NCI-H2107 (cell line): ENCODE results near the gene CASP8AP2.
"Not testable (repeated sequence)": the region's sequence is repeated elsewhere in the genome, so short reads cannot be mapped to it uniquely, and the experiment has no call there.

Experiments used
- DNase-seq: peaks from one replicate; lab custom pipeline; 2025; lab: John Stamatoyannopoulos, UW

The CASP8AP2 gene

DNA sequence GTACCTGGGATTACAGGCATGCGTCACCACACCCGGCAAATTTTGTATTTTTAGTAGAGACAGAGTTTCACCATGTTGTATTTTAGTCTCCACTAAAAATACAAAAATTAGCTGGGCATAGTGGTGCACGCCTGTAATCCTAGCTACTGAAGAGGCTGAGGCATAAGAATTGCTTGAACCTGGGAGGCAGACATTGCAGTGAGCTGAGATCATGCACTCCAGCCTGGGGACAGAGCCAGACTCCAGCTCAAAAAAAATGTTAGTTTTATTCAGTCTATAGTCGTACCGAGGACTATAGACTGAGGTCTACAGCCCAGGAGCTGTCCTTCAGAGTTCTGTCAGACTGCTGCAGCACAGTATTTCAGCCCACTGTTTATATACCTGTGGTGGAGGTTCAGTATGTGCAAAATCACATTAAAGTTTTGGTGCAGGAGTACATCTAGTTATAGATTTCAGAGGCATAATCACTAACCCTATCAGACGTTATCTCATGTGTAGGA lies 3.6 kb upstream of the CASP8AP2 start:
- DNase-seq, result no peak

DNA sequence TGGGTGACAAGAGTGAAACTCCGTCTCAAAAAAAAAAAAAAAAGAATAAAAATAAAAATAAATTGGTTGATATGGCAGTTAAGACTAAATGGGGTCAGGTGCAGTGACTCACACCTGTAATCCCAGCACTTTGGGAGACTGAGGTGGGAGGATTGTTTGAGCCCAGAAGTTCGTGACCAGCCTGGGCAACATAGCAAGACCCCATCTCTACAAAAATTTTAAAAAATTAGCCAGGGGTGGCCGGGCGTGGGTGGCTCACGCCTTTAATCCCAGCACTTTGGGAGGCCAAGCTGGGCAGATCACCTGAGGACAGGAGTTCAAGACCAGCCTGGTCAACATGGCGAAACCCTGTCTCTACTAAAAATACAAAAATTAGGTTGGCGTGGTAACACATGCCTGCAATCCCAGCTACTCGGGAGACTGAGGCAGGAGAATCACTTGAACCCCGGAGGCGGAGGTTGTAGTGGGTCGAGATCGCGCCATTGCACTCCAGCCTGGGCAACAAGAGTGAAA lies 1.1 kb upstream of the CASP8AP2 start:
- DNase-seq, result not testable (repeated sequence)

DNA sequence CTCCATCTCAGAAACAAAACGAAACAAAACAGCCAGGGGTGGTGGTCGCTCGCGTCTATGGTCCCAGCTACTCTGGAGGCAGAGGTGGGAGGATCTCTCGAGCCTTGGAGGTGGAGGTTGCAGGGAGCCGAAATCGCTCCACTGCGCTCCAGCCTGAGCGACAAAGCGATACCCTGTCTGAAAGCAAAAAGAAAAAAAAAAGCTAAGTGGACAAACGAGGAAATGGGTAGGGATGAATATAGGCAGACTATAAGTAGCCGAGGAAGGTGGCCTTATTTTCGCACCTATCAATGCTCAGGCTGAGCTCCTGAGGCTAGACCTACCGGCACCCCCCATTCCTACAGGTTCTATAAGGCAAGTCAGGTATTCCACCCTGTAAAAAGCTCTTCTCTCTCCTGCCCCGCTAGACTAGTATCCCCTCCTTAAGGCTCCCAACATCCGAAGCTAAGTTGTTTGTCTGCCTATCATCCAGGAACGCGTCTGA lies 650 bp upstream of the CASP8AP2 start:
- no peak for DNase-seq

DNA sequence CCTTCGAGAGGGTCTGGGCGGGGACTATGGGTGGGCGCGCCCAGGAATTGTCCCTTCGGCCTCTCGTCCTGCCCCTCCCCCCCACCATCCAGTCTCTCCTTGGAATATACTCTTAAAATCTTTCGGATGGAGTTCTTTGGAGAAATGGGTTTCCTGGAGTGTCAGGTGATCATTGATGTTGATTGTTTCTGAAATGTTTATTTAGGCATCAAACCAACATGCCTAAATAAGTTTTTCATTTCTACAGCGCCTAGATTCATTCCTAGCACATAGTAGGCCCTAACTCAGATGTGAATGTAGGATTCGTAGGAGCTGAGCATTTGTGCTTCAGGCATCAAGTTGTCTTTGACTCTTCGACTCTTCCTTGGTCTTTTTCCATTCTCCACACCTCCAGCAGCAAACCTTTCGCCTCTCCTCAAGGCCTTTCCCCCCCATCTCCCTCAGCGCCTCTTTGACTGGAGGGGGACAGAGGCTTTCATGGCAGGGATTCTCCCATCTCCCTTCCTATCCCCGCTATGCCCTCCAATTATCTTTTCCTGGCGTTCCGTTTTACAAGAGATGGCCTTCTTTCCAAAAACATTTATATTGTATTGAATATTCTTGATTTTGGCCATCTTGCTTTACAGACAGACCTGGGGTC lies 610 bp downstream of the CASP8AP2 start:
- DNase-seq, result no peak

DNA sequence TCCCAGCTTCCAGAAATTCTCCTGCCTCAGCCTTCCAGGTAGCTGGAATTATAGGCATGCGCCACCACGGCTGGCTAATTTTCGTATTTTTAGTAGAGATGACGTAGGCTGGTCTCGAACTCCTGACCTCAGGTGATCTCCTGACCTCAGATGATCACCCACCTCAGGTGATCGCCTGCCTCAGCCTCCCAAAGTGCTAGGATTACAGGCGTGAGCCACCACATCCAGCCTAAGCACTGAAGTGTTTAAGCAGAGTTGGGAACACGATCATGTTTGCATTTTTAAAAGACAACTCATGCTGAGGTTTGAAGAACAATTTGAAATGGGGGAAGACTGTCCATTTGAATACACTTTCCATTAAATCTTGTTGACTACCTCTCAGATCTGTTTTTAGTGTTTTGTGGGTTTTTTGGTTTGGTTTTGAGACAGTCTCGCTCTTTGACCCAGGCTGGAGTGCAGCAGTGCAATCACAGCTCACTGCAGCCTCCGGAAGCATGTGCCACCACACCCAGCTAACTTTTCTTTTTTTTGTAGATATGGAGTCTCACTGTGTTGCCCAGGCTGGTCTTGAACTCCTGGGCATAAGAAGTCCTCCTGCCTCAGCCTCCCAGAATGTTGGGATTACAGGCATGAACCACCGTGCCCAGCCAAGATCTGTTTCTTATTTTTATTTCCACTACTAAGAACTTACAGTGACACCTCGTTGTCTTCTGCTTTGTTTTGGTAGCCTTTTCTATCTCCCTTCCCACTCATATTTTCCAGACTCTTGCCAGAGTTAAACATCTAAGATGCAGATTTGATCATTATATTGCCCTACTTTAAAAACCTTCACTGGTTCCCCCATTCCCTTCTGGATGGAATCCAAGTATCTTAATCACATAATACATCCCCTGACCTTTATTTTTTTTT lies 5.5 kb downstream of the CASP8AP2 start:
- no peak for DNase-seq

DNA sequence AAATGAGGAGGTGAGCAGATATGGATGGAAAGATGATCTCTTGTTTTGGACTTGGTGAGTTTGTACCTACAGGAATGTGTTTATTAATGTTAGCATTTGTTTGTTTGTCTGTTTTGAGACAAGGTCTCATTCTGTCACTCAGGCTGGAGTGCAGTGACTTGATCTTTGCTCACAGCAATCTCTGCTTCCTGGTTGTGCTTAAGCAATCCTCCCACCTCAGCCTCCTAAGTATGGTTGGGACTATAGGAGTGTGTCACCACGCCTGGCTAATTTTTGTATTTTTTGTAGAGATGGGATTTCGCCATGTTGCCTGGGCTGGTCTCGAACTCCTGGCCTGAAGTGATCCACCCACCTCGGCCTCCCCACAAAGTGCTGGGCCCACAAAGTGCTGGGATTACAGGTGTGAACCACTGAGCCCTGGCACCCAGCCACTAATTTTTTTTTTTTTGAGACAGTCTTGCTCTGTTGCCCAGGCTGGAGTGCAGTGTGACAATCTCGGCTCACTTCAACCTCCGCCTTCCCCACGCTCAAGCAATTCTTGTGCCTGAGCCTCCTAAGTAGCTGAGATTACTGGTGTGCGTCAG lies 7.1 kb downstream of the CASP8AP2 start:
- DNase-seq, result no peak

DNA sequence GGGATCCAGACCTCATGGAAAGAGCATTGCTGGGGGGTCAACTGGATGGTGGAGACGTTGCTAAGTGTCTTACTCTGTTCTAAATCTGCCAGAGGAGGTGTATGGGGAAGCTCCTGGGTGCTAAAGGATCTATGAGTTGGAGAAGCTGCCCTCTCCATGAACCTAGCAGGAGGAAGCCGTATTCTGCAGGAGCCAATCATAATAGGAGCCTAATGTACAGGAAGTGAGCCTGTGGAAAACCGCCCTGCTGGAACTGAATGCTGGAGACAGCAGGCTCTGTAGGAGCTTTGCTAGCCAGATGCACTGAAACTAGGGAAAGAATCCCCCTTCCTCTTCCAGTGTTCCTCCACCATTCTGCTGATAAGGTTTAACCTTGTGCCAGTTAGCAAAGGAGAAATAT lies 10.9 kb downstream of the CASP8AP2 start:
- no peak for DNase-seq

DNA sequence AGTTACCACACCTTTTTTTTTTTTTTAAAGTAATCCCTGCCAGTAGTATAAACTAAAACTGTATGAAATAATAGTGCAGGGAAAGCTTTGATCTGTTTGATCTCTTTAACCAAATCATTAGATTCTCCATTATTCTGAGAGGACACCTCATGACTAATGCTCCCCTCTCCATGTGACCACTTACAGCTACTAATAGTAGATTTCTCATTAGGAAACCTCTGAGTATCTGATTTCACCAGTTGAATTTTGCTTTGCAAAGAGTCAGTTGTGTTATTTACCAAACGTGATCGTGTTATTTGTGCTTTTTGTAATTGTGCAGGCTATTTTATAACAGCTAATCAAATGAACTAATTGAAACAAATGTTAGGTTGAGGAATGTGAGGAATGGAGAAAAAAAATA lies 12.5 kb downstream of the CASP8AP2 start:
- no peak for DNase-seq

DNA sequence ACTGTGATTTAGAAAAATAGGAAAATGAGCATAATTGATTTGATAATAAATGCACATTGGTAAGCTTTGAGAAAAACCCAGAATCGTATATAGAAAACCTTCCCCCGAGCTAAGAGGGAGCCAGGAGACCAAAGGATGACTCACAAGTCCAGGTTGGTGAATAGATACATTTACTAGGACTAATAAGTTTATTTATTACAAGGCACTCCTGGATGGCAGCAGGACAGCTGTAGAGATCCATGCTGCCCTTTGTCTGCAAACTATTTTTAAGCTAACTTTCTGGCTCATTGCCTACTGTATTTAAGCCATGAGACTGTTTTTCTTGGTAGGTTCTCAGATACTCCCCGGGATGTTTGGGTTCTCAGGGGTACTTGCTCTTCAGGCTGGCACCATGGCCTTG lies 13.4 kb downstream of the CASP8AP2 start:
- DNase-seq, result no peak

DNA sequence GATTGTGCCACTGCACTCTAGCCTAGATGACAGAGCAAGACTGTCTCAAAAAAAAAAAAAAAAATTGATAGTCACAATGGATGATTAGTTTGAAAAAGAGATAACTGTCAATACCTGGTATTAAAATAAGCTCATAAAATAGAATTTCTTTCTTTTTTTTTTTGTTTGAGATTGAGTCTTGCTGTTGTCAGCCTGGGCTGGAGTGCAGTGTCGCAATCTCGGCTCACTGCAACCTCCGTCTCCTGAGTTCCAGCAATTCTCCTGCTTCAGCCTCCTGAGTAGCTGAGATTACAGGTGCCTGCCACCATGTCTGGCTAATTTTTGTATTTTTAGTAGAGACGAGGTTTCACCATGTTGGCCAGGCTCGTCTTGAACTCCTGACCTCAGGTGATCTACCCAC lies 17.8 kb downstream of the CASP8AP2 start:
- not testable (repeated sequence) for DNase-seq

DNA sequence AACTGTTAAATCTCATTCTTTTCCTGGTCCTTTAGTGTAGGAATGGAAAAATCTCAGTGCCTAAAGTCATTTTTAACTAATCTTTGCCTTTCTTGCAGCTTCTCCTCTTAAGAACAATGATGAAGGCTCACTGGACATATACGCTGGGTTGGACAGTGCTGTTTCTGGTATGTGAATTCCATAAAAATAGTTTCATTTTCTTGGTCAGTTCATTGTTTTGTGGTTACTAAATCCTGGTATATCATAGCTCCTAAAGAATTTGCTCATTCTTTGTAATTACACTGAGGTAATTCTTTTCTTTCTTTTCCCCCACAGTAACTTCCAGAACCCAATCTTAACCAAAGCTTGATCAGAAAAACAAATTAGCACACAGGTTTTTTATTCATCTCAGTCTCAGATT lies 23.4 kb downstream of the CASP8AP2 start:
- no peak for DNase-seq

DNA sequence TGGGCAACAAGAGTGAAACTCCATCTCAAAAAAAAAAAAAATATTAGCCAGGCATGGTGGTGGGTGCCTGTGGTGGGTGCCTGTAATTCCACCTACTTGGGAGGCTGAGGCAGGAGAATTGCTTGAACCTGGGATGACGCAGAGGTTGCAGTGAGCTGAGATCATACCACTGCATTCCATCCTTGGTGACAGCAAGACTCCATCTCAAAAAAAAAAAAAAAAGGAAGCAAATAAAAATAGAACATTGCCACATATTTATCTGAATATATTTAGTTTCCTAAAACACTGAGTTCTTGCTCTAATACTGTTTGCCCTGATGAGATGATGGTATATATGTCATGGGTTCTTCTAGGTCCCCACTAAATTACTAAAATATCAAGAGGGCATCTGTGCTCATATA lies 28.4 kb downstream of the CASP8AP2 start:
- no peak for DNase-seq

DNA sequence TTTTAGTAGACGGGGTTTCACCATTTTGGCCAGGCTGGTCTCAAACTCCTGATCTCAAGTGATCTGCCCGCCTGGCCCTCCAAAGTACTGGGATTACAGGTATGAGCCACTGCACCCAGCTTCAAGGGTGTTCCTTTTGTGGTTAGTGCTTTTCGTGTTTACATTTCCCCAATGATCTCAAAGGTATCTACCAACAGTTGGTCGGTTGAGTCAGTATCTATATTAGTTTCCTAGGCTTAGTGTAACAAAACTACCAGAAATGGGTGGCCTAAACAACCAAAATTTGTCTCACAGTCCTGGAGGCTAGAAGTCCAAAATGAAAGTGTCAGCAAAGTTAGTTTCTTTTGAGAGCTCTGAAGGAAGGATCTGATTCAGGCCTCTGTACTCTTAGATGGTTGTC lies 30.1 kb downstream of the CASP8AP2 start:
- DNase-seq, result no peak

DNA sequence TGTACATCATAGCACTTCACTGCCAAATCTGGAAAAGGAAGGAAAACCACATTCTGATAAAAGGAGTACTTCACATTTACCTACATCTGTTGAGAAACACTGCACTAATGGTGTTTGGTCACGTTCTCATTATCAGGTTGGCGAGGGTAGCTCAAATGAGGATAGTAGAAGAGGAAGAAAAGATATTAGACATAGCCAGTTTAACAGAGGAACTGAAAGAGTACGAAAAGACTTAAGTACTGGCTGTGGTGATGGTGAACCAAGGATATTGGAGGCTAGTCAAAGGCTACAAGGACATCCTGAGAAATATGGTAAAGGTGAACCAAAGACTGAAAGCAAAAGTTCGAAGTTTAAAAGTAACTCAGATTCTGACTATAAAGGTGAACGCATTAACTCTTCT lies 32.6 kb downstream of the CASP8AP2 start:
- DNase-seq, result no peak

DNA sequence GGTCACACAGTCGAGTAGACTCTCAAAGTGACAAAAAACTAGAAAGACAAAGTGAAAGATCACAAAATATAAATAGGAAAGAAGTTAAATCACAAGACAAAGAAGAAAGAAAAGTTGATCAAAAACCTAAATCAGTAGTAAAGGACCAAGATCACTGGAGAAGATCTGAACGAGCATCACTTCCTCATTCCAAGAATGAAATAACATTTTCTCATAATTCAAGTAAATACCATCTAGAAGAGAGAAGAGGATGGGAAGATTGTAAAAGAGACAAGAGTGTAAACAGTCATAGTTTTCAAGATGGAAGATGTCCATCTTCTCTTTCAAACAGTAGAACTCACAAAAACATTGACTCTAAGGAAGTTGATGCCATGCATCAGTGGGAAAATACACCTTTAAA lies 33.0 kb downstream of the CASP8AP2 start:
- no peak for DNase-seq

DNA sequence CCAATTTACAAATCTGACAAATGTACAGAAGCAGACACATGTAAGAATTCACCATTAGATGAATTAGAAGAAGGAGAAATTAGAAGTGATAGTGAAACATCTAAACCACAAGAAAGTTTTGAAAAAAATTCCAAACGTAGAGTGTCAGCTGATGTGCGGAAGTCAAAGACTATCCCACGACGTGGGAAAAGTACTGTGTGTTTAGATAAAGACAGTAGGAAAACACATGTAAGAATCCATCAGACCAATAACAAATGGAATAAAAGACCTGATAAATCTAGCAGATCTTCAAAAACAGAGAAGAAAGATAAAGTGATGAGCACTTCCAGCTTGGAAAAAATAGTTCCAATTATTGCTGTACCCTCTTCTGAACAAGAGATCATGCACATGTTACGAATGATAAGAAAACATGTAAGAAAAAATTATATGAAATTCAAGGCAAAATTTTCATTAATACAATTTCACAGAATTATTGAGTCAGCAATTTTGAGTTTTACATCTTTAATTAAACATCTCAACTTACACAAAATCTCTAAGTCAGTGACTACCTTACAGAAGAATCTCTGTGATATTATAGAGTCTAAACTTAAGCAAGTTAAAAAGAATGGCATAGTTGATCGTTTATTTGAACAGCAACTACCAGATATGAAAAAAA lies 36.5 kb downstream of the CASP8AP2 start:
- DNase-seq, result no peak

DNA sequence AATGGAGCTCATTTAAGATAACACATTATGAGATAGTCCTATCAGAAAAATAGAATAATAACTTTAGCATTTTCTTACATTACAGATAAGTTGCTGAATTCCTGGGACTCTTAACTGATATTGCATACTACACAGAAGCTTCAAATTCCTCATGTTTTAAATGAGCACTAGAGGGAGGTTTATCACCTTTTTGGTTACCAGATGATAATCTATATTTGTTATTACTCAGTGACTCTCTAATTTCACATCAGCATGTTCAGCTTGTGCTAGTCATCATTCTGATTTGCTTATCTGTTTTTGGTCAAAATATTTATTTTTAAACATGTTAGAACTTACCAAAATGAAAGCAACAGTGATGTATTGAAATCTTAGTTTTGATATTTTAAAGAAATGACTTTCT lies 44.0 kb downstream of the CASP8AP2 start:
- no peak for DNase-seq

DNA sequence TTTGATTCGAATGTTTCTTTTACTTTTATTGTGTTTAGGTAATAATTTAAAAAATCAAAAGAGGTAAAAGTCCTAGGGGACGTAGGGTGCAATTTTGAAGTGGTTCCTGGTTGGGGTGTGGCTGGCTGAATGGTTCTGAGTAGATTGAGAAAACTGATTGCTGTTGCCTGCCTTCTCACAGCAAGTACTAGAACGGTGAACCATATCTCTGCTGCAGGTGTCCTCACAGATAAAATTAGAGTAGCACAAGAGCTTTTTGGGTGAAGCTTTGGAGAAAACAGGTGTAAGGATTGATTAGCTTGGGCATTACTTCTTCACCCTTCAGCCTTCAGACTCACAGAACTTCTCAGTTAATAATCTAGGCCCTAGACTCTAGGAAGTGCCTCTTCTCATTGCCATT lies 44.8 kb downstream of the CASP8AP2 start:
- no peak for DNase-seq

DNA sequence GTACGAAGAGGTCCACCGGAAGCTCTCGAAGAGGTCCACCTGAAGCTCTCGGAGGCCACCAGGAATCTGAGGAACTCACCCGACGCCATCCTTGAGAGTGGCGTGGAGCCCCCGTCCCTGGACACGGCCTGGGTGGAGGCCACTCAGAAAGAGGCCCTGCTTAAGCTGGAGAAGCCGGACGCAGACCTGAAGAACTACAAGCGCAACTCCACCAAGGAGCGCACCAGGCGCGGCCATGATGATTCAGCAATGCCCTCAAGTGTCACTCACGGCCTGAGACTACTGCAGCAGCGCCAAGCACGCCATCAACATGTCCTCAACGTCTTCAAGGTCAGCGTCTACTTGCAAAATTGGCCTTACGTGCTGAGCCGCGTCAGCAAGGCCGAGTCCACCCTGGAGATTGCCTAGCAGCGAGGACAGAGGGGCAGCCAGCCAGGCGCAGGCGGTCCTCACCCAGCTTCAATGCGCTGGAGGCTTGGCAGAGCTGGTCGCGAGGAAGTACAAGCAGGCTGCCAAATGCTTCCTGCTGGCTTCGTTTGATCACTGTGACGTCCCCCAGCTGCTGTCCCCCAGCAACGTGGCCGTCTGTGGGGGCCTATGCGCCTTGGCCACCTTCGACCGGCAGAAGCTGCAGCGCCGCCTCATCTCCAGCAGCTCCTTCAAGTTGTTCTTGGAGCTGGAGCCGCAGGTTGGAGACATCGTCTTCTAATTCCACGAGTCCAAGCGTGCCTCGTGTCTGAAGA lies 56.9 kb downstream of the CASP8AP2 start:
- DNase-seq, result no peak

DNA sequence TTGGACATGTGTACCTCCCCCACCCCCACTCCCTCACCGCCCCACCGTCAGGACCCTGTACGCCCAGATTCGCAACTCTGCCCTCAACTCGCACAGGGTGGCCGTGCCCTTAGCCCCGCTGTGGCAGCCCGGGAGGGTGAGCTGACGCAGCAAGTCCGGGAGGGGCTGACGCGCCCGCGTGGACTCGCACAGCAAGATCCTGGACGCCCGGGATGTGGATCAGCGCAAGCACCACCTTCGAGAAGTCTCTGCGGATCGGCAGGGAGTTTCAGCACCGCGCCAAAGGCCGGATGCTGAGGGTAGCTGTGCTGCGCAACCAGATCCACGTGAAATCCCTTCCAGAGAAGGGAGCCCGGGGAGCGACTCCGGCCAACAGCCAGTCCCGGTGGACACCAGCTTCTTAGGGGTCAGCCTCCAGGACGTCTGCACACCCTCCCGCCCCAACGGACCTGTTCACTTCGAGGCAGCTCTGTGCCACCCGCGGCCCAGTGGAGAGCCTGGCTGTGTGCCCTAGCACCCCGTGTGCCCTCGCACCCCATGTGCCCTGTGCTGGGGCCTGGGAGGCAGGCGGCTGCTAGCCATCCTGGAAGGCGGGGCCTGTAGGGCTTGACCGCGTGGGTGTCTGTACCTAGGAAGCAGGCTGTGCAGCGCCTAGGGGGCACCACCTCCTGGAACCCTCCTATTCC lies 57.9 kb downstream of the CASP8AP2 start:
- no peak for DNase-seq

DNA sequence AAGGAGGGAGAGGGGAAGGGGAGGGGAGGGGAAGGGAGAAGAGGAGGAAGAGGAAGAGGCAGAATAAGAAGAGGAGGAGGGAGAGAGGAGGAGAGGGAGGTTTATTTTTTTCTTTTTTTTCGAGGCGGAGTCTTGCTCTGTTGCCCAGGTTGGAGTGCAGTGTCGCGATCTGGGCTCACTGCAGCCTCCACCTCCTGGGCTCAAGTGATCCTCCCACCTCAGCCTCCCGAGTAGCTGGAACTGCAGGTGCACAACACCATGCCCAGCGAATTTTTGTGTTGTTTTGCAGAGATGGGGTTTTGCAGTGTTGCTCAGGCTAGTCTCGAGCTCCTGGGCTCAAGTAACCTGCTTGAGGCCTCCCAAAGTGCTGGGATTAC lies 58.4 kb downstream of the CASP8AP2 start:
- DNase-seq, result no peak
